Epithelial cell of proximal tubule (primary cell): ENCODE results near the gene TXNDC5. TPM values are rescaled to one million over a fixed set of nuclear protein-coding genes. Genes with fewer than 3 reads are reported as not detected.
A peak's percentile ranks its signal among the peaks of the same experiment; 100 is the strongest.

Experiments
- DNase-seq: peaks from one replicate; pipeline ENCODE4 v3.0.0-alpha.2; 2011; ENCODE audit warnings: low read depth
- H3K4me3 ChIP-seq: 2 replicates; pipeline ENCODE4 v1.5.1; 2011; ENCODE audit warnings: low read depth, mild to moderate bottlenecking, low read length
- CTCF ChIP-seq: conservative IDR thresholded peaks from 2 replicates; pipeline ENCODE4 v1.5.1; 2012; ENCODE audit warnings: low read depth, mild to moderate bottlenecking, low read length
- total RNA-seq: library from RNA; depleted of rRNA; stranded (reverse); fragments of >200 nt; gene quantifications from 2 replicates; pipeline ENCODE4 v1.2.3, GENCODE V29; 2015

The TXNDC5 gene
- total RNA-seq, 1 donor from 2014 or later, result 317 TPM

- peak overlapping the region; percentile 80 for H3K4me3 ChIP-seq
- no peak for TF ChIP-seq CTCF
- DNase-seq, result no peak
Observed at GRCh38 chr6:7910298-7910653, 312 bp downstream of the TXNDC5 start.

- DNase-seq, result no peak
- no peak for TF ChIP-seq CTCF
- H3K4me3 ChIP-seq, result peak overlapping the region; percentile 80
Observed at GRCh38 chr6:7909323-7910276, 988 bp downstream of the TXNDC5 start.

GRCh38 chr6:7907159-7907558, 3.4 kb downstream of the TXNDC5 start:
- no peak overlapping the region for H3K4me3 ChIP-seq
- TF ChIP-seq CTCF, result no peak
- DNase-seq, result no peak

- DNase-seq, result no peak
- no peak overlapping the region for H3K4me3 ChIP-seq
- no peak for TF ChIP-seq CTCF
Observed at GRCh38 chr6:7906741-7907140, 3.8 kb downstream of the TXNDC5 start.

- no peak for TF ChIP-seq CTCF
- no peak for DNase-seq
- no peak overlapping the region for H3K4me3 ChIP-seq
Observed at GRCh38 chr6:7905416-7905815, 5.2 kb downstream of the TXNDC5 start.

GRCh38 chr6:7904654-7905319, 5.8 kb downstream of the TXNDC5 start:
- no peak for DNase-seq
- TF ChIP-seq CTCF, result no peak
- H3K4me3 ChIP-seq, result no peak overlapping the region
